A549 (cell line): ENCODE measurements around the gene RGS10. TPM values are rescaled to one million over a fixed set of nuclear protein-coding genes. Genes with fewer than 3 reads are reported as not detected.

ENCODE experiments used
- ATAC-seq, 2 experiments: fragments of 200-7000 bp in 1 of 2; fragments of >200 bp in 1 of 2; cut with Nextera tagmentation in 1 of 2; cut with Tn5 transposase in 1 of 2; 3 replicates each; pipeline versions ENCODE4 v1.8.0 to v1.9.1; 2018 to 2020; ENCODE audit warnings: mild to moderate bottlenecking in 1 of 2, moderate library complexity in 1 of 2
- CTCF ChIA-PET: fragments of 300-600 bp; sonication (Branson Sonifier 250); formaldehyde crosslinking; extraction: SDS; loops from one replicate; lab custom pipeline; 2021; ENCODE audit warnings: antibody characterized with exemption, inconsistent platforms; lab: Yijun Ruan, JAX
- POLR2A ChIA-PET: fragments of 350-600 bp; formaldehyde crosslinking; extraction: SDS; loops from one replicate; lab custom pipeline; 2021; ENCODE audit warnings: antibody characterized with exemption, inconsistent platforms; lab: Yijun Ruan, JAX
- DNase-seq, 2 experiments: peaks; one replicate each; pipeline versions ENCODE4 v3.0.0 to v3.0.0-alpha.2; 2011 to 2016; ENCODE audit warnings: low read depth in 1 of 2, low spot score in 1 of 2
- FAIRE-seq: peaks from 2 replicates; lab custom pipeline; 2011; peaks lifted over from hg19 to GRCh38; lab: Jason Lieb, UNC
- H3K27ac ChIP-seq, 2 experiments: fragments of >200 bp; sonication (Bioruptor Twin); formaldehyde crosslinking; 3 replicates each; pipeline ENCODE4 v1.5.1; 2016 to 2017
- H3K4me1 ChIP-seq: fragments of >200 bp; sonication (Bioruptor Twin); formaldehyde crosslinking; 3 replicates; pipeline ENCODE4 v1.6.1; 2016
- H3K4me2 ChIP-seq: fragments of >200 bp; sonication (Bioruptor Twin); formaldehyde crosslinking; 3 replicates; pipeline ENCODE4 v1.6.1; 2016
- H3K4me3 ChIP-seq: fragments of >200 bp; sonication (Bioruptor Twin); formaldehyde crosslinking; 3 replicates; pipeline ENCODE4 v1.5.1; 2016
- H3K9me3 ChIP-seq: fragments of >200 bp; sonication (Bioruptor Twin); formaldehyde crosslinking; 3 replicates; pipeline ENCODE4 v1.6.1; 2016
- CBX2 ChIP-seq: fragments of 200-600 bp; sonication (generic); IDR thresholded peaks from 2 replicates; pipeline ENCODE4 v1.6.1; 2016; ENCODE audit warnings: low read depth, mild to moderate bottlenecking, borderline replicate concordance
- CEBPB ChIP-seq, 2 experiments: fragments of >200 bp in 1 of 2; sonication (Bioruptor Twin) in 1 of 2; formaldehyde crosslinking in 1 of 2; IDR thresholded peaks; 2 replicates each; pipeline ENCODE4 v1.6.1; 2012 to 2016
- EHMT2 ChIP-seq: fragments of 200-600 bp; sonication (generic); IDR thresholded peaks from 2 replicates; pipeline ENCODE4 v1.6.1; 2016; ENCODE audit warnings: antibody characterized with exemption, low read depth, mild to moderate bottlenecking, moderate library complexity
- HOXA7 ChIP-seq: fragments of 250-450 bp; sonication (Bioruptor Pico); IDR thresholded peaks from 2 replicates; pipeline ENCODE4 v1.5.0; 2020; ENCODE audit warnings: mild to moderate bottlenecking, moderate library complexity
- JUN ChIP-seq, 2 experiments: fragments of >200 bp; sonication (Bioruptor Twin); formaldehyde crosslinking; IDR thresholded peaks; 2 replicates in 1 of 2; 3 replicates in 1 of 2; pipeline ENCODE4 v1.6.1; 2016 to 2017
- KDM5A ChIP-seq: fragments of 200-600 bp; sonication (generic); IDR thresholded peaks from 2 replicates; pipeline ENCODE4 v1.6.1; 2016; ENCODE audit warnings: antibody characterized with exemption, mild to moderate bottlenecking
- MAFK ChIP-seq: fragments of 450-650 bp; IDR thresholded peaks from 2 replicates; pipeline ENCODE4 v1.6.1; 2014; ENCODE audit not compliant: partially characterized antibody
- MAZ ChIP-seq: fragments of 150-350 bp; IDR thresholded peaks from 2 replicates; pipeline ENCODE4 v1.6.1; 2014; ENCODE audit warnings: antibody characterized with exemption, low read depth, low read length, borderline replicate concordance
- NPAS2 ChIP-seq: fragments of 250-450 bp; sonication (Bioruptor Pico); IDR thresholded peaks from 2 replicates; pipeline ENCODE4 v1.8.0; 2022; ENCODE audit warnings: mild to moderate bottlenecking, moderate library complexity, borderline replicate concordance
- NR3C1 ChIP-seq: fragments of >200 bp; sonication (Bioruptor Twin); formaldehyde crosslinking; IDR thresholded peaks from 3 replicates; pipeline ENCODE4 v1.6.1; 2017
- POLR2A ChIP-seq: IDR thresholded peaks from 2 replicates; pipeline ENCODE4 v1.6.1; 2012; ENCODE audit warnings: mild to moderate bottlenecking, low read length
- RAD21 ChIP-seq, 2 experiments: fragments of >200 bp in 1 of 2; sonication (Bioruptor Twin) in 1 of 2; formaldehyde crosslinking in 1 of 2; IDR thresholded peaks in 1 of 2; conservative IDR thresholded peaks in 1 of 2; 2 replicates in 1 of 2; 3 replicates in 1 of 2; pipeline ENCODE4 v1.6.1; 2012 to 2018; ENCODE audit warnings: inconsistent platforms in 1 of 2
- RCOR1 ChIP-seq: fragments of 150-350 bp; IDR thresholded peaks from 2 replicates; pipeline ENCODE4 v1.6.1; 2014; ENCODE audit warnings: antibody characterized with exemption, low read length, low read depth
- RFX5 ChIP-seq: fragments of 450-650 bp; IDR thresholded peaks from 2 replicates; pipeline ENCODE4 v1.7.1; 2014; ENCODE audit warnings: antibody characterized with exemption, mild to moderate bottlenecking, moderate library complexity
- SMC3 ChIP-seq: fragments of >200 bp; sonication (Bioruptor Twin); formaldehyde crosslinking; IDR thresholded peaks from 3 replicates; pipeline ENCODE4 v1.6.1; 2018; ENCODE audit warnings: inconsistent platforms
- TFCP2L1 ChIP-seq: fragments of 250-450 bp; sonication (Bioruptor Pico); IDR thresholded peaks from 2 replicates; pipeline ENCODE4 v1.5.0; 2021; ENCODE audit warnings: mild to moderate bottlenecking
- TP53 ChIP-seq: fragments of 250-450 bp; sonication (Bioruptor Pico); IDR thresholded peaks from 2 replicates; pipeline ENCODE4 v1.5.0; 2021; ENCODE audit warnings: mild to moderate bottlenecking, moderate library complexity
- ZC3H11A ChIP-seq: fragments of 450-650 bp; IDR thresholded peaks from 2 replicates; pipeline ENCODE4 v1.6.1; 2014; ENCODE audit warnings: antibody characterized with exemption, mild to moderate bottlenecking
- ZFP36 ChIP-seq: fragments of 450-650 bp; IDR thresholded peaks from 2 replicates; pipeline ENCODE4 v1.6.1; 2014; ENCODE audit warnings: borderline replicate concordance; ENCODE audit not compliant: partially characterized antibody
- WGBS: methylation state at CpG from one replicate; pipeline ENCODE4 v1.1.6; 2017; ENCODE audit errors: missing lambda C conversion rate; 5-methylcytosine and 5-hydroxymethylcytosine counted together
- polyA plus RNA-seq, 4 experiments: library from polyadenylated mRNA; depleted of rRNA in 3 of 4; stranded (reverse); fragments of >200 nt; fragmentation: RNase III in 1 of 4; extraction: RNeasy Plus Mini Kit Qiagen cat#74134 plus additional on column Dnase treatment in 1 of 4; gene quantifications; 2 replicates in 3 of 4; 3 replicates in 1 of 4; pipeline ENCODE4 v1.2.3, GENCODE V29; 2011 to 2017
- TF ChIP-seq, protein P1 (sequence below): IDR thresholded peaks from 2 replicates; pipeline ENCODE4 v1.6.1; 2012
- TF ChIP-seq, protein P2 (sequence below): fragments of >200 bp; sonication (Bioruptor Twin); formaldehyde crosslinking; IDR thresholded peaks from 3 replicates; pipeline ENCODE4 v1.5.1; 2016
- TF ChIP-seq, protein P3 (sequence below): fragments of 150-350 bp; IDR thresholded peaks from 2 replicates; pipeline ENCODE4 v1.6.1; 2014; ENCODE audit warnings: low read depth, mild to moderate bottlenecking, low read length
- TF ChIP-seq, protein P4 (sequence below): IDR thresholded peaks from 2 replicates; pipeline ENCODE4 v1.6.1; 2012; ENCODE audit warnings: low read depth, borderline replicate concordance

Gene RGS10
- polyA plus RNA-seq, 2 of the 4 experiments (the other 2 are of a cell fraction) = 39.7 to 46.4 TPM

DNA sequence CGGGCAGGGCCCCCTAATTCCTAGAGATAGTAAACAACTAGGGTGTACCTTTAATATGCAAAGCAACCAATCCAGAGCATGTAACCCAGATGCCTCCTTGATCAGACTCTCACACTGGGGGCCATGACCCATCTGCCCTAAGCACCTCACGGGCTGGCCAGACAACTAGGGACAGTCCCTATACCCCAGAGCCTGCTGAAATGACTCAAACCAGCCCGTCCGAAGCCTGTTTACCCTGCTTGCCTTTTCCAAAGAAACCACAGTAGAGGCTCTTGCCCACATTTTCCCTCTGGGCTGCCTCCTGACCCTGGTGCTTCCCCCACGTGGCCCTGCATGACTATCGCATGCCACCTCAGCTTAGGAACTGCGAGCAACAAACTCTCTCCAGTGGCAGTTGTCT, 46.2 kb downstream of the RGS10 start:
- ATAC-seq (no peak), DNase-seq (no peak)
- Histone ChIP-seq H3K4me1 (peaks cover 14% of the 10 kb centered on the region), H3K9me3 (no peaks in the 10 kb centered on the region), H3K4me3 (no peak overlapping the region), H3K4me2 (no peak overlapping the region)
- POLR2A ChIA-PET = no interaction called here
- TF ChIP-seq KDM5A = no peak
- no peak for TF ChIP-seq JUN (IDR thresholded peaks at IDR 0.05)
- TF ChIP-seq NR3C1 = no peak
- no peak for TF ChIP-seq SMC3
- no peak for TF ChIP-seq TP53 (CRISPR knock-in tag)
- no peak for TF ChIP-seq ZC3H11A
- TF ChIP-seq HOXA7 = no peak
- TF ChIP-seq RFX5 = no peak
- TF ChIP-seq, all 56 proteins: peak for 0
- 90% methylated on average over 7 of the region's 7 CpGs for WGBS
- H3K27ac ChIP-seq = no peak overlapping the region
- FAIRE-seq = no peak
- CTCF ChIA-PET = interaction anchor here (1.8 kb wide), 1 partner anchor 297 kb away, joined by 4 read pairs; no protein-coding TSS in a partner anchor

DNA sequence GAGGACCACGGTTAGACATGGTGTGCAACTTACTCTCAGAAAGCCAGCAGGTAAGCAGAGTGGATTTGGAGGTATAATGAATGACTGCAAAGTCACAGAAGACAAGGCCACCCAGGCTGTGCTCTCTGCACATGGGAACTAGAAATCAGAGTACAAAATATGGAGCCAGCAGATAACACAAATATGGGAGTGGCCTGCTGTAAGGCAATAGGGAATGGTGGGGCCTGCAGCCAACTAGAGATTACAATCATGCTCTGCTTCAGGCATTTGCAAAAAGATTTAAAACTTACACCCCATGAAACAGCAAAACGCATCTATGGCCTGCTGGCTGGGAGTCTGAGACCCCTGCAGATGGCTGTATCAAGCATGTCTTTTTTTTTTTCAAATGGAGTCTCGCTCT, 47.0 kb downstream of the RGS10 start:
- CTCF ChIA-PET = interaction anchor here (3.4 to 11.1 kb wide), 2 partner anchors 50 to 288 kb away, joined by 14 to 107 read pairs; partner anchors contain the start of gene GRK5
- Histone ChIP-seq H3K4me2 (no peak overlapping the region), H3K4me1 (peaks cover 14% of the 10 kb centered on the region), H3K9me3 (no peaks in the 10 kb centered on the region), H3K4me3 (no peak overlapping the region), H3K27ac (no peak overlapping the region)
- DNase-seq (no peak), FAIRE-seq (no peak), ATAC-seq (no peak)
- TF ChIP-seq POLR2A = no peak
- TF ChIP-seq HOXA7 = no peak
- TF ChIP-seq, protein P1, sequence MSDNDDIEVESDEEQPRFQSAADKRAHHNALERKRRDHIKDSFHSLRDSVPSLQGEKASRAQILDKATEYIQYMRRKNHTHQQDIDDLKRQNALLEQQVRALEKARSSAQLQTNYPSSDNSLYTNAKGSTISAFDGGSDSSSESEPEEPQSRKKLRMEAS = no peak
- no peak for TF ChIP-seq RCOR1
- no peak for TF ChIP-seq TFCP2L1 (CRISPR knock-in tag)
- no peak for TF ChIP-seq CBX2
- TF ChIP-seq, protein P2, sequence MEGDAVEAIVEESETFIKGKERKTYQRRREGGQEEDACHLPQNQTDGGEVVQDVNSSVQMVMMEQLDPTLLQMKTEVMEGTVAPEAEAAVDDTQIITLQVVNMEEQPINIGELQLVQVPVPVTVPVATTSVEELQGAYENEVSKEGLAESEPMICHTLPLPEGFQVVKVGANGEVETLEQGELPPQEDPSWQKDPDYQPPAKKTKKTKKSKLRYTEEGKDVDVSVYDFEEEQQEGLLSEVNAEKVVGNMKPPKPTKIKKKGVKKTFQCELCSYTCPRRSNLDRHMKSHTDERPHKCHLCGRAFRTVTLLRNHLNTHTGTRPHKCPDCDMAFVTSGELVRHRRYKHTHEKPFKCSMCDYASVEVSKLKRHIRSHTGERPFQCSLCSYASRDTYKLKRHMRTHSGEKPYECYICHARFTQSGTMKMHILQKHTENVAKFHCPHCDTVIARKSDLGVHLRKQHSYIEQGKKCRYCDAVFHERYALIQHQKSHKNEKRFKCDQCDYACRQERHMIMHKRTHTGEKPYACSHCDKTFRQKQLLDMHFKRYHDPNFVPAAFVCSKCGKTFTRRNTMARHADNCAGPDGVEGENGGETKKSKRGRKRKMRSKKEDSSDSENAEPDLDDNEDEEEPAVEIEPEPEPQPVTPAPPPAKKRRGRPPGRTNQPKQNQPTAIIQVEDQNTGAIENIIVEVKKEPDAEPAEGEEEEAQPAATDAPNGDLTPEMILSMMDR = no peak
- TF ChIP-seq CEBPB (IDR thresholded peaks at IDR 0.05) = no peak
- no peak for TF ChIP-seq TP53 (CRISPR knock-in tag)
- no peak for TF ChIP-seq MAZ
- no peak for TF ChIP-seq RAD21 (conservative IDR thresholded peaks at IDR 0.05 in 1 of 2, IDR thresholded peaks at IDR 0.05 in 1 of 2)
- TF ChIP-seq EHMT2 = no peak
- no peak for TF ChIP-seq ZFP36
- no peak for TF ChIP-seq NPAS2
- TF ChIP-seq NR3C1 = no peak
- TF ChIP-seq, protein P3, sequence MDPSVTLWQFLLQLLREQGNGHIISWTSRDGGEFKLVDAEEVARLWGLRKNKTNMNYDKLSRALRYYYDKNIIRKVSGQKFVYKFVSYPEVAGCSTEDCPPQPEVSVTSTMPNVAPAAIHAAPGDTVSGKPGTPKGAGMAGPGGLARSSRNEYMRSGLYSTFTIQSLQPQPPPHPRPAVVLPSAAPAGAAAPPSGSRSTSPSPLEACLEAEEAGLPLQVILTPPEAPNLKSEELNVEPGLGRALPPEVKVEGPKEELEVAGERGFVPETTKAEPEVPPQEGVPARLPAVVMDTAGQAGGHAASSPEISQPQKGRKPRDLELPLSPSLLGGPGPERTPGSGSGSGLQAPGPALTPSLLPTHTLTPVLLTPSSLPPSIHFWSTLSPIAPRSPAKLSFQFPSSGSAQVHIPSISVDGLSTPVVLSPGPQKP = no peak
- TF ChIP-seq, protein P4, sequence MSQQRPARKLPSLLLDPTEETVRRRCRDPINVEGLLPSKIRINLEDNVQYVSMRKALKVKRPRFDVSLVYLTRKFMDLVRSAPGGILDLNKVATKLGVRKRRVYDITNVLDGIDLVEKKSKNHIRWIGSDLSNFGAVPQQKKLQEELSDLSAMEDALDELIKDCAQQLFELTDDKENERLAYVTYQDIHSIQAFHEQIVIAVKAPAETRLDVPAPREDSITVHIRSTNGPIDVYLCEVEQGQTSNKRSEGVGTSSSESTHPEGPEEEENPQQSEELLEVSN = no peak
- no peak for TF ChIP-seq MAFK
- WGBS = 95% methylated on average over 3 of the region's 3 CpGs
- POLR2A ChIA-PET = no interaction called here
